ENCODE data around the gene PRLR. TPM values are rescaled to one million over a fixed set of nuclear protein-coding genes. Genes with fewer than 3 reads are reported as not detected.

The PRLR gene
- total RNA-seq, 1 experiment from 2014 or later = 2.5 TPM

- no peaks in the 10 kb centered on the region for H3K27me3 ChIP-seq (ENCODE audit: insufficient read depth, low read length)
- Mint-ChIP-seq H3K4me3 (no peak overlapping the region), H3K27me3 (ENCODE audit: low read depth) (no peaks in the 10 kb centered on the region; the same call in 1 of the 2 replicates), H3K9me3 (no peaks in the 10 kb centered on the region), H3K27ac (no peak overlapping the region), H3K4me1 (no peaks in the 10 kb centered on the region), H3K36me3 (ENCODE audit: insufficient read depth in 1 of 3, low read depth in 3 of 3) (no peaks in the 10 kb centered on the region; a peak in 1 of 7 replicates)
- H2BK120ac ChIP-seq (ENCODE audit: low read depth, low read length, poor library complexity, severe bottlenecking) = no peak overlapping the region
- H2BK12ac ChIP-seq (ENCODE audit: insufficient read length, low read depth, low read length) = no peak overlapping the region
- no peak overlapping the region for H2BK15ac ChIP-seq (ENCODE audit: low read depth, low read length)
- no peak overlapping the region for H3K14ac ChIP-seq (ENCODE audit: insufficient read depth, low read length)
- no peak overlapping the region for H2AFZ ChIP-seq (ENCODE audit: low read length)
- no peak overlapping the region for H4K5ac ChIP-seq (ENCODE audit: insufficient read length, low read depth, low read length)
- no peak overlapping the region for H3K4me2 ChIP-seq (ENCODE audit: insufficient read depth, insufficient read length, low read length)
- no peaks in the 10 kb centered on the region for H3K4me1 ChIP-seq (ENCODE audit: insufficient read depth, low read length)
- H4K91ac ChIP-seq (ENCODE audit: insufficient read length, low read depth, low read length) = no peak overlapping the region
- no peaks in the 10 kb centered on the region for H3K79me2 ChIP-seq (ENCODE audit: insufficient read depth, low read length)
- no peak for DNase-seq
- no peaks in the 10 kb centered on the region for H3K23me2 ChIP-seq (ENCODE audit: insufficient read length, low read depth, low read length, poor library complexity, severe bottlenecking)
- H3K18ac ChIP-seq (ENCODE audit: insufficient read length, low read depth, low read length) = no peak overlapping the region
- H4K8ac ChIP-seq (replicated peaks; ENCODE audit: insufficient read length, low read depth, low read length) = no peak overlapping the region
- no peak overlapping the region for H2BK5ac ChIP-seq (ENCODE audit: insufficient read length, low read length)
- no peak overlapping the region for H3K27ac ChIP-seq (ENCODE audit: insufficient read length, low read depth, low read length)
- no peak overlapping the region for H3K23ac ChIP-seq (ENCODE audit: insufficient read length, low read depth, low read length)
- no peaks in the 10 kb centered on the region for H3K9me3 ChIP-seq (ENCODE audit: control insufficient read depth, low read depth, low read length)
- TF ChIP-seq, protein P1, sequence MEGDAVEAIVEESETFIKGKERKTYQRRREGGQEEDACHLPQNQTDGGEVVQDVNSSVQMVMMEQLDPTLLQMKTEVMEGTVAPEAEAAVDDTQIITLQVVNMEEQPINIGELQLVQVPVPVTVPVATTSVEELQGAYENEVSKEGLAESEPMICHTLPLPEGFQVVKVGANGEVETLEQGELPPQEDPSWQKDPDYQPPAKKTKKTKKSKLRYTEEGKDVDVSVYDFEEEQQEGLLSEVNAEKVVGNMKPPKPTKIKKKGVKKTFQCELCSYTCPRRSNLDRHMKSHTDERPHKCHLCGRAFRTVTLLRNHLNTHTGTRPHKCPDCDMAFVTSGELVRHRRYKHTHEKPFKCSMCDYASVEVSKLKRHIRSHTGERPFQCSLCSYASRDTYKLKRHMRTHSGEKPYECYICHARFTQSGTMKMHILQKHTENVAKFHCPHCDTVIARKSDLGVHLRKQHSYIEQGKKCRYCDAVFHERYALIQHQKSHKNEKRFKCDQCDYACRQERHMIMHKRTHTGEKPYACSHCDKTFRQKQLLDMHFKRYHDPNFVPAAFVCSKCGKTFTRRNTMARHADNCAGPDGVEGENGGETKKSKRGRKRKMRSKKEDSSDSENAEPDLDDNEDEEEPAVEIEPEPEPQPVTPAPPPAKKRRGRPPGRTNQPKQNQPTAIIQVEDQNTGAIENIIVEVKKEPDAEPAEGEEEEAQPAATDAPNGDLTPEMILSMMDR (conservative IDR thresholded peaks at IDR 0.05) = no peak
- no peaks in the 10 kb centered on the region for H3K79me1 ChIP-seq (ENCODE audit: insufficient read depth, low read depth, low read length, poor library complexity, severe bottlenecking)
- no CpG with 5 or more reads among the region's 10 CpGs for WGBS (ENCODE audit: extremely low coverage, insufficient read length, low lambda C conversion rate)
- no peak overlapping the region for H2AK5ac ChIP-seq (ENCODE audit: insufficient read length, low read length)
- H4K20me1 ChIP-seq (ENCODE audit: control insufficient read depth, insufficient read depth, insufficient read length) = no peaks in the 10 kb centered on the region
- no peak overlapping the region for H3K56ac ChIP-seq (ENCODE audit: insufficient read length, low read depth, low read length)
- H2BK20ac ChIP-seq (ENCODE audit: low read depth, low read length, poor library complexity, severe bottlenecking) = no peak overlapping the region
- H3K4ac ChIP-seq (ENCODE audit: low read depth, low read length) = no peak overlapping the region
- H3T11ph ChIP-seq (ENCODE audit: low read length) = no peak overlapping the region
- H3K9ac ChIP-seq (ENCODE audit: extremely low read depth, insufficient read length, low read length) = no peak overlapping the region
Measured at GRCh38 chr5:35024911-35025510, 205.3 kb downstream of the PRLR start.
